Breast epithelium (tissue), 4 donors: ENCODE data around the gene LMAN1. TPM values are rescaled to one million over a fixed set of nuclear protein-coding genes. Genes with fewer than 3 reads are reported as not detected.

Experiments
- DNase-seq, 2 donors: peaks; one replicate each; pipeline ENCODE4 v3.0.0-alpha.2; 2019; ENCODE audit warnings: low spot score in 2 of 2
- H3K27ac ChIP-seq, 2 donors: fragments of 200-600 bp; sonication (generic) in 1 of 2; one replicate each; pipeline ENCODE4 v1.5.1; 2016 to 2019; ENCODE audit warnings: mild to moderate bottlenecking in 1 of 2
- H3K27me3 ChIP-seq, 2 donors: fragments of 200-600 bp; sonication (generic) in 1 of 2; one replicate each; pipeline versions ENCODE4 v1.5.1 to v1.6.0; 2017 to 2019; ENCODE audit warnings: control low read depth in 1 of 2, mild to moderate bottlenecking in 1 of 2
- H3K36me3 ChIP-seq: fragments of 200-600 bp; one replicate; pipeline ENCODE4 v1.5.1; 2019
- H3K4me1 ChIP-seq, 2 donors: fragments of 200-600 bp; sonication (generic); one replicate each; pipeline ENCODE4 v1.5.1; 2016 to 2019; ENCODE audit warnings: control low read depth in 1 of 2
- H3K4me3 ChIP-seq, 3 donors: fragments of 200-600 bp; sonication (generic); 1 replicate in 2 of 3; 2 replicates in 1 of 3; pipeline ENCODE4 v1.5.1; 2016 to 2019; ENCODE audit warnings: mild to moderate bottlenecking in 3 of 3, moderate library complexity in 2 of 3
- H3K9me3 ChIP-seq, 2 donors: fragments of 200-600 bp; sonication (generic) in 1 of 2; one replicate each; pipeline ENCODE4 v1.5.1; 2016 to 2019; ENCODE audit warnings: control low read depth in 1 of 2
- POLR2A ChIP-seq: fragments of 450-650 bp; IDR thresholded peaks from one replicate; pipeline ENCODE4 v1.6.1; 2016; ENCODE audit warnings: antibody characterized with exemption, mild to moderate bottlenecking, moderate library complexity
- POLR2AphosphoS5 ChIP-seq, 3 donors: sonication (generic); formaldehyde crosslinking; IDR thresholded peaks; one replicate each; pipeline ENCODE4 v1.6.1; 2017; ENCODE audit warnings: antibody characterized with exemption in 3 of 3
- intact Hi-C: fragments of 100-400 bp; cut with DNase I; formaldehyde crosslinking; loops from one replicate; pipeline ENCODE4 v1.15.1; 2023; ENCODE audit warnings: low total_unique reads
- total RNA-seq, 3 donors: library from RNA; depleted of rRNA; stranded (reverse); fragments of >200 nt; gene quantifications; one replicate each; pipeline ENCODE4 v1.1.0, GENCODE V29; 2016
- TF ChIP-seq, protein P1 (sequence below), 3 donors: fragments of 450-650 bp; IDR thresholded peaks; one replicate each; pipeline ENCODE4 v1.5.1; 2016 to 2017; ENCODE audit warnings: antibody characterized with exemption in 3 of 3, mild to moderate bottlenecking in 3 of 3, moderate library complexity in 3 of 3

The LMAN1 gene
- total RNA-seq, 3 donors from 2014 or later: 86.9 to 110 (median 95.7) TPM

DNA sequence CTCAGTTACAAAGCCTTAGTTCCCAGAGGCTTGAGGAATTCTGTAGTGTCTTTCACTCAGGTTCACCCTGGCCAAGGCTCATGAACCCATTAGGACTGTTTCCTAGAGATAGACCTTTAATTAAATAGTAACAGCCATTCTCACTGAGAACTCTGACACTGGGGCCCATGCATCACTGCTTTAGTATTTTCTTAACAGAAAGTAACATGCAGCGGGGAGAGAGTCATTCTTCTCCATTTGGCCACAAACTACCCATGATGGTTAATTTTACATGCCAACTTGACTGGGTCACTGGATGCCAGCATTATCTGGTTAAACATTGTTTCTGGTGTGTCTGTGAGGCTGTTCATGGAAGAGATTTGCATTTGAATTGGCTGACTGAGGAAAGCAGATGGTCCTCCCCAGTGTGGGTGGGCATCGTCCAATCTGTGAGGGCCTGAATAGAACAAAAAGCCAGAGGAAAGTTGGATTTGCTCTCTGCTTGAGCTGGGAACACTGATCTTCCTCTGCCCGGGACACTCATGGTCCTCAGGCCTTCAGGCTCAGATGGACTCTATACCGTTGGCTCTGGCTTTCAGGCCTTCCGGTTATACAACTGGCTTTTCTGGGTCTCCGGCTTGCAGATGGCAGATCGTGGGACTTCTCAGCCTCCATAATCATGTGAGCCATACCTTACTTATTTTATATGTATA, 35.0 kb downstream of the LMAN1 start:
- TF ChIP-seq POLR2A (no peak), POLR2AphosphoS5 (IDR thresholded peaks at IDR 0.05) (no peak)
- TF ChIP-seq, protein P1, sequence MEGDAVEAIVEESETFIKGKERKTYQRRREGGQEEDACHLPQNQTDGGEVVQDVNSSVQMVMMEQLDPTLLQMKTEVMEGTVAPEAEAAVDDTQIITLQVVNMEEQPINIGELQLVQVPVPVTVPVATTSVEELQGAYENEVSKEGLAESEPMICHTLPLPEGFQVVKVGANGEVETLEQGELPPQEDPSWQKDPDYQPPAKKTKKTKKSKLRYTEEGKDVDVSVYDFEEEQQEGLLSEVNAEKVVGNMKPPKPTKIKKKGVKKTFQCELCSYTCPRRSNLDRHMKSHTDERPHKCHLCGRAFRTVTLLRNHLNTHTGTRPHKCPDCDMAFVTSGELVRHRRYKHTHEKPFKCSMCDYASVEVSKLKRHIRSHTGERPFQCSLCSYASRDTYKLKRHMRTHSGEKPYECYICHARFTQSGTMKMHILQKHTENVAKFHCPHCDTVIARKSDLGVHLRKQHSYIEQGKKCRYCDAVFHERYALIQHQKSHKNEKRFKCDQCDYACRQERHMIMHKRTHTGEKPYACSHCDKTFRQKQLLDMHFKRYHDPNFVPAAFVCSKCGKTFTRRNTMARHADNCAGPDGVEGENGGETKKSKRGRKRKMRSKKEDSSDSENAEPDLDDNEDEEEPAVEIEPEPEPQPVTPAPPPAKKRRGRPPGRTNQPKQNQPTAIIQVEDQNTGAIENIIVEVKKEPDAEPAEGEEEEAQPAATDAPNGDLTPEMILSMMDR (IDR thresholded peaks at IDR 0.05): no peak
- intact Hi-C loops: no loop called here
- Histone ChIP-seq H3K4me3 (no peak overlapping the region), H3K36me3 (peaks cover 6% of the 10 kb centered on the region), H3K27ac (no peak overlapping the region), H3K4me1 (no peaks in the 10 kb centered on the region), H3K9me3 (no peaks in the 10 kb centered on the region), H3K27me3 (no peaks in the 10 kb centered on the region)
- no peak for DNase-seq

DNA sequence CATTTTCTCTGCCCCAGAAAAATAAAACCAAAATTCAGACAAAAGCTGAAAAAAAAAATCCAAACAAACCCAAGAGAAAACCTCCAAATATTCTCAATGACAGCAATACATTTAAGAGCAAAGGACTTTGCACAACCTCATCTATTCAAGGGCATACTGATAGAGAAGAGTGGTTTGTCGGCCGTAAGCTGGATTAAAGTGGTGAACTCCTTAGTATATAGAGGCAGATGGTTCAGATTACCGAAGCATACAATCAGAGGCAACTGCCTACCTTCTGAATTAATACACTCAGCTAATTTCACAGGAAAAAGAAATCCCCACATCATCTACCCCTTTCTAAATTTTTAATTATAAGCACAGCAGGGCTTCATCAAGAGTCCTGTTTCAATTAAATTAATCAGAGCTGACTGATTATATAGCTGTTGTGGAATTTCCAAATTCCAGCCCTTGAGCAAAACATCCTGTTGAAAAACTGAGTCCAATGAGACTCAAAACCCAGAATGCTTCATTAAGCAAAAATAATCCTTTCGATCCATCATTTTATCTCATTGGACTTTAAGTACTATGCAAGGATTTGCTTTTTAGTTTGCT, 40.5 kb downstream of the LMAN1 start, which contains the start of gene CPLX4:
Gene CPLX4, minus strand, starts transcription at position 190 of the 591 bp plus-strand sequence. Its CDS starts 187 bp downstream, at position 3.
- Histone ChIP-seq H3K4me1 (no peaks in the 10 kb centered on the region), H3K4me3 (no peak within 1 kb of the TSS), H3K36me3 (no peaks in the 10 kb centered on the region), H3K27ac (no peak within 1 kb of the TSS), H3K9me3 (no peaks in the 10 kb centered on the region), H3K27me3 (no peaks in the 10 kb centered on the region)
- TF ChIP-seq POLR2A: no peak
- TF ChIP-seq, protein P1 (IDR thresholded peaks at IDR 0.05): no peak
- TF ChIP-seq POLR2AphosphoS5 (IDR thresholded peaks at IDR 0.05): no peak
- intact Hi-C loops: no loop called here
- DNase-seq: no peak

DNA sequence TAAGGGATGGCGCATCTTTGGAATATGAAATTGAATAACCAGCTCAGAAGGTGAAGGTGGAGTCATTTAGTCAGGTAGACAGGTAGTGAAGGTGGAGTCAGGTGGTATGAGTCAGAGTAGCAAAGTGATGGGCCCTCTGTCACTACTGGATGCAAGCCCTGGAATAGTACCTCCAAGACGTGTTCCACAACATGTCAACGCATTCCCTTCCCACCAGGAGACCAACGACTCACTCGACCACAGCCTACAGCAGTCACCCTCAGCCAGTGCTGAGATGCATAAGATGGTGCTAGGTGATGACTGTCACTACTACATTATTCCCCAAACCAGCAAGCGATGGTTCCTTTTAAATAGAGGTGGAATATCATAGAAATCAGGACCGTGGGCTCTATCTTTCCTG, 47.4 kb downstream of the LMAN1 start:
- intact Hi-C loops: no loop called here
- no peak for TF ChIP-seq POLR2AphosphoS5 (IDR thresholded peaks at IDR 0.05)
- TF ChIP-seq POLR2A: no peak
- TF ChIP-seq, protein P1 (IDR thresholded peaks at IDR 0.05): no peak
- no peaks in the 10 kb centered on the region for H3K9me3 ChIP-seq
- H3K36me3 ChIP-seq: no peaks in the 10 kb centered on the region
- no peak overlapping the region for H3K27ac ChIP-seq
- no peak overlapping the region for H3K4me3 ChIP-seq
- no peak for DNase-seq
- H3K4me1 ChIP-seq: no peaks in the 10 kb centered on the region
- peaks cover 0 to 8% of the 10 kb centered on the region in 2 donors for H3K27me3 ChIP-seq

DNA sequence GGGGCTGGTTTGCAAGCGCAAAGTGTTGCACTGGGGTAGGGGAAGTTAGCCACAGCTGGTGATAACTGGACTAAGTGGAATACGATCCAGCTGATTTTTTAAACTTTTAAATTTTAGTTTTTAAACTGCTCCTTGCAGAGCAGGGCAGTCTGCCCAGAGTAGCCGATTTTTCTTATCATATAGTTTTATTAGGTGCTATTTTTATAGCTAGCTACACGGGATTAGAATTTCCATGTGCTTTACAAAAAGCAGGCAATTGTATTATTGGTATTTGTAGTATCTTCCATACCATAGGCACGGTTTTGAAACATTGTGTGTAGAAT, 50.2 kb downstream of the LMAN1 start:
- Histone ChIP-seq H3K4me3 (peak overlapping the region in 2 of 3 donors; percentile 23 to 54), H3K27ac (no peak overlapping the region), H3K36me3 (no peaks in the 10 kb centered on the region), H3K9me3 (no peaks in the 10 kb centered on the region), H3K27me3 (peaks cover 0 to 12% of the 10 kb centered on the region in 2 donors), H3K4me1 (no peaks in the 10 kb centered on the region)
- DNase-seq: no peak
- TF ChIP-seq, protein P1 (IDR thresholded peaks at IDR 0.05): no peak
- no peak for TF ChIP-seq POLR2A
- TF ChIP-seq POLR2AphosphoS5 (IDR thresholded peaks at IDR 0.05): no peak
- intact Hi-C loops: loop anchor here (5.0 kb wide), 1 partner anchor 93 kb away; no protein-coding TSS in a partner anchor

DNA sequence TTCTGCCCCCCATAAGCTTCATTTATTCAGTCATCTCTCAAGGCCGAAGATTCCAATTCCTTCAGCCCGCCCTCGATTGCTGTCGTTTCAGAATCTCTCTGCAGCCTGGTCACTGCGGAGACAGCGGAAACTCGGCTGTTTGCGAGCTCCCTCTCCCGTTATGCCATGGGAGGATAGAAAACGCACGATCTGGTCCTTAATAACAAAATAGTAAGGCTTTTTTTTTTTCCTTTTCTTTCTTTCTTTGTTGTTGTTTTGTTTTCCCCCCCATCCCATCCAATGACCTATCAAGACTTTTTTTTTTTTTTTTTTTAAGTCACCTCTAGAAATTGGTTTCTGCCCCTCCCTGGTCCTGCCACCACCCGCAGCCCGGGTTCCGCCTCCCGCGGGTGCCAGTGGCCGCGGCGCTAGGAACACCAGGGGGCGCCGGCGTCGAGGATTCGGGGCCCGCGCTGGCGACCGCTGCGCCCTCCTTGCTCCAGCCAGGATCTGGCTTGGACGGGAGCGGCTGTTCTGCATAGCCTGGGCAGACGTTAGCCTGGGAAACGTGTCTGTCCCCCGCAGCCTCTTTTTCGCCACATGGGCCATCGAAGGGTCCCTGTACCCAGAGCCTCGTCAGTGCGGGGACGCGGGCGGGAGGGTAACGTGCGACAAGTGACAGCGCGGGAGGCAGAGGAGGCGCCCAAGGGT, 50.7 kb downstream of the LMAN1 start:
- peak overlapping the region in 2 of 3 donors; percentile 23 to 54 for H3K4me3 ChIP-seq
- no peaks in the 10 kb centered on the region for H3K36me3 ChIP-seq
- H3K4me1 ChIP-seq: no peaks in the 10 kb centered on the region
- peaks cover 0 to 12% of the 10 kb centered on the region in 2 donors for H3K27me3 ChIP-seq
- TF ChIP-seq, protein P1 (IDR thresholded peaks at IDR 0.05): peak in 2 of 3 donors; percentile 64 to 65
- TF ChIP-seq POLR2AphosphoS5 (IDR thresholded peaks at IDR 0.05): no peak
- no peak overlapping the region for H3K27ac ChIP-seq
- intact Hi-C loops: loop anchor here (5.0 kb wide), 1 partner anchor 94 kb away; no protein-coding TSS in a partner anchor
- H3K9me3 ChIP-seq: no peaks in the 10 kb centered on the region
- peak; percentile 57 to 66 for DNase-seq
